HuH-7 (cell line): ENCODE measurements around the gene HDAC11.
"Not testable (repeated sequence)": the region's sequence is repeated elsewhere in the genome, so short reads cannot be mapped to it uniquely, and the experiment has no call there.

Source experiments
- DNase-seq: peaks from one replicate; pipeline ENCODE4 v3.0.0; 2011; ENCODE audit warnings: low spot score

Gene HDAC11

GRCh38 chr3:13507570-13508339, 27.6 kb downstream of the HDAC11 start:
- no peak for DNase-seq

GRCh38 chr3:13508496-13508895, 28.4 kb downstream of the HDAC11 start:
- DNase-seq = no peak

DNA sequence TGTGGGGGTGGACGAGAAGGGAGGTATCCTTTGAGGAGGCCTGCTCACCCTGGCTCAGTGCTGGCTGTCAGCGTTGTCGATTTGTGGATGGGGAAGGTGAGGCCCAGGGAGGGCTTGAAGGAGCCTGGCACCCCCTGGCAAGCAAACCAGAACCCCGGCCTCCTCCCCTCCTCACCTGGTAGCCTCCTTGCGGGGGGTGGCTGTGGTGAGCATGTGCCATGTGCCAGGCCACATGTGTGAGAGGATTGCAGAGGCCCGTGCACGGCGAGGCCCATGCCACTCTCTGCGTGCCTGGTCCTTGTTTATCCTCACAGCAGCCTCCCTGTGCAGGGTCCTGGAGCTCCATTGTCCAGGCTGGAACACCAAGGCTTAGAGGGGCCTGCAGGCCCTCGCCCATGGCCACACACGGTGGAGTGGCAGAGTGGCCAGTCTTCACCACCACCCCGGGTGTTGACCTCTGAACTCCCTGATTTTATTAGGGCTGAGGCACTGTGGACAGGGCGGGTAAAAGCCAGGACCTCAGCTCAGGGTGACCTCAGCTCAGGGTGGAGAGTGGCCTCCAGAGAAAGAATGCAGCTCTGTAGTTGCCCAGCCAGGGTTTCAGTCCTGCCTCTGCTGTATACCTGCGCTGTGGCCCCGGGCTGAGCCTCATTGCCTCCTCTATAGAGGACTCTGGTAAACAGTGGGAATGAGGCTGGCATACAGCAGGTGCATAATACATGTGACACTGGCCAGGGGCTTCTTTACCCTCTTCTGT, 29.1 kb downstream of the HDAC11 start:
- no peak for DNase-seq

GRCh38 chr3:13509816-13510192, 29.7 kb downstream of the HDAC11 start:
- DNase-seq = no peak

- no peak for DNase-seq
Observed at GRCh38 chr3:13512451-13512850, 32.3 kb downstream of the HDAC11 start.

DNA sequence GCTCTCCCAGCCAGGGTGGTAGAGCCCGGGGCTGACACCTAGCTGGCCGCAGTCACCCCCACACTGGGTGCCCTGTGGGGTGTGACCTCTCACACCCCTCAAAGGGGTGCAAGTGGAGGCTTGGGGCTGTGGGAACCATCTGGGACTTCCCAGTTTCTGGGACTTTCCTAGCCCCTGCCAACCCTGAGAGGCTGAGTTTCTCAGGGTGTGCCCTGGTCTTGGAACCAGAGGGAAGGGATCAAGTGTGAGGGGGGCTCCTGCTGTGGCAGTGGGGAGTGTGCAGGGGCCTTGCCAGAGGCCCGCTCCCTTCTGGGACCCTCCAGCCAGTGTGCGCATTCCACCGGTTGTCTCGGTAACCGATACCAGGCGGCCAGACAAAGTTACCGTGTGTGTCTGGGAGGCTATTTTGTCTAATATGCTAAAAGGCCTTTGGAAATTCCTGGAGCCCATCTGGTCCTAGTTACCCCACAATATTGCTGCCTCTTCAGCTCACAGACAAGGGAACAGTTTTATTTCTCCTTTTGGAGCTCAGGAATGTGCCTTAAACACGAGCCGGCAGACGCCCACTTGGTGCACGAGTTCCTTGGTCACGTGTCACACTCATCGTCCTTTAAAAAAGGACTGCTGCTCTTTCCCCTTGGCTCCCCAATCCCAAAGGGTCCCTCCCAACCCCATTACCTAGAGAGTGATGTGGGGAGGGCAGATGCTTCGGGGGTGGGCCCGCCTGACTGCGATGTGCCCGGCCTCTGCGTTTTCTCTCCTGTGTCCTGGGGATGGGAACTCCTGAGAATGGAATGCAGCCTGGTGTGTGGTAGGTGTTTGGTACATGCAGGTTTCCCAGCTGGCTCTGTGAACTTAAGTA, 33.2 kb downstream of the HDAC11 start:
- DNase-seq = no peak

DNA sequence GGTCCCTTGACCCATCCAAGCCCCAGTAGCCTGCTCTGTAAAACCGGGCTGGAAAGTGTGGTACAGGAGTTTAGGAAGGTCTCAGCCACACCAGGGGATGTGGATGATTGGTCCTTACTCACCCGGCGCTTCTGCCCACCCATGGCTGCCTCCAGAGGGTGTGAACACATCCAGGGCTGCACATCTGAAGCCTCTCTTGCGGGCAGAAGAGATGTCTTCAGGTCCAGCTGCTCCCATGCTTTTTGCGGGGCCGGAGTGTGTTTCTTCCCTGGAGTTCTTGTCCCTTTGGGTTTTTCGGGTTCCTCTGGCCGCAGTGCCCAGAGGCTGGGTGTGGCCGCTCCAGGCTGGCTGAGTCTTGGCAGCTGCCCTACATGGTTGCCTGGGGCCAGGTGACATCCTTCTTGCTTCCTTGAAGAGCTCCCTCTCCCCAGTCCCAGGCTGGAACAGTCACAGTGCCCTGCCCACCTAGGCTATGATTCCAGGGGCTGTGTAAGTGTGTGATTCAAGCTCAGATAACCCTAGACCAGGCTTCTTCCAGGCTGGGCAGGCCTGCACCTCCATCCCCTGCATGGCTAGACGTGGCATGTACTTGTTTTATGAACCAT, 33.9 kb downstream of the HDAC11 start:
- no peak for DNase-seq

GRCh38 chr3:13514639-13515435, 34.7 kb downstream of the HDAC11 start:
- DNase-seq = no peak

DNA sequence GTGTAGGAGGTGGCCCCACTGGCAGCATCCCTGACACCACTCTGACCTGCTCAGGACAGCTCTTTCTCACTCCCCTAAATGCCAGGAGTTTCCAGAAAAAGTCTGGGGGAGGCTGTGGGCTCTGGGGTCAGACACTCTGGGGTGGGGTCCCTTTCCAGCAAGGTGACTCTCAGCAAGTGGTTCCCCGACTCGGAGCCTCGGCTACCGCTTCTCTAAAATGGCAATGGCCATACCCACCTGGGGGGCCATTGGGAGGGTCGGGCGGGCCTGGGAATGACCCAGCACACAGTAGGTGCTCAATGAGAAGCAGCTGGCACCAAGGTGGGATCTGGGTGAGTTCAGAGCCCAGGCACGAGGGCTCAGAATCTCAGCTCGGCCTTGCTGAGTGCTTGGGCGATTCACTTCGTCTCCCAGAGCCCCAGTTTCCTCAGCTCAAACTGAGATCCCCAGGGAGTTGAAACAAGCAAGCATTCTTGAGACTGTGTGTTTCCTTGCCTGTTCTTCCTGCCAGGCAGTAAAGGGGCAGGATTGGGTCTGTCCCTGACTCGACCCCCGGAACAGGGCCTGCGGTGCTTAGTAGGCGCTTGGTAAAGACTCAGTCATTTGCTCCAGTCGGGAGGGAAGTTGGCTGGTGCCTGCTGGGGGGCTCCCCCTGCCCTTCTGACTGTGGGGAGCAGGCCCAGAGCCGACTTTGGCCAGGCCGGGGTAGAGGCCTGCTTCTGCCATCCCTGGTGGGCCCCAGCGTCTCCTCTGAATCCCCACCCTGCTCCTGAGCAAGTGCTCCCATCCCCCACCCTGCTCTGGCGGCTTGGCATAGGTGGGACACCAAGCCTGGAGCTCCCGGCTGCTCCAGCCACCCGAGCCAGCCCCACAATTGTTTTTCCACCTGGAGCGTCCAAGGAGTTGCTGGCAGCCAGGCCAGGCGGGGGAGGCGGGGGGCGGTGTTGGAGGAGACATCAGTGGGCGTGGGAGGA, 36.0 kb downstream of the HDAC11 start:
- DNase-seq = no peak

DNA sequence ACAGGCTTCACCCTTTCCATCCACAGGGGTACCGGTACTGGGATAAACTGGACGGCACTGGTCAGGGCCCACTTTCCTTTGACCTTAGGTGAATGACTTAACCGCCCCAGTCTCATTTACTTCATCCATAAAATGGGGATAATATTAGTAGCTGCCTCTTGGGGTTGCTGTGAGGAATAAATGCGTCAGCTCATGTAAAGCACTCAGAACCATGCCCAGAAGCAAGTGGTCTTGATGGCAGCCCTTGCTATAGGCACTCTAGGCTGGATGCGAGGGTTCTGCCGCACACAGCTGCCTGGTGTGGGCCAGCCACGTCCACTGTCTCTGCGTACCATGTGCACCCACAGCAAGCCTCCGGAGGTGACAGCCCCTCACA, 36.6 kb downstream of the HDAC11 start:
- DNase-seq = no peak

DNA sequence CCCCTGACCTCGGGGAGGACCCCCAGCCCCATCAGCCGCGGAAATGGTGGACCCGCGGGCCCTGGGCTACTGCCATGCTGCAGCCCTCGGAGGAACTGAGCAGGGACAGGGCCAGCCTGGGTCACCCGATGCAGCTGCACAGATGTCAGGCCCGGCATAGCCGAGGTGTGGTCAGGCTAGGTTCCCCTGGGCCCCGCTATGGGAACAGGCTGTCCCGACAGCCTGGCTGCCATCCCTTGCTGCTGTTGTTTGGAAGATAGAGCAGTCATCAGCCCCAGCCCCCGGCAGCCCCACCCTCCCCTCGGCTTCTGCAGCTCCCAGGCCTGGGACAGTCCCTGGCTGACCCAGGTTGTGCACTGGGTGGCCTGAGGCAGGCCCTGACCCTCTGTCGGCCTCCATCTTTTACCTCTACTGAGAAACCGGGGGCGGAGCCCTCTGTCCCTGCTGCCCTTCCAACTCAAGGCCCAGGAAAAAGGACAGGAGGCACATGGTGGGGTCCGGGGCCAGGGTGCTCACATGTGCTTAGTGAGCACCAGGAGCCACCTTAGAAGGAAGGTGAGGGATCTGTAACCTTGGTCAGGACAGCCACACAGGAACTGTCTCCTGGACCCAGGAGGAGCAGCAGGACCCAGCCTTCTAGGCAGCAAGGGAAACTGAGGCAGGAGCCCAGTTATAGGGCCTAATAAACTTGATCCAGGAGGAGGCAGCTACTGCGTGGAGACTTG, 37.3 kb downstream of the HDAC11 start:
- DNase-seq = no peak

DNA sequence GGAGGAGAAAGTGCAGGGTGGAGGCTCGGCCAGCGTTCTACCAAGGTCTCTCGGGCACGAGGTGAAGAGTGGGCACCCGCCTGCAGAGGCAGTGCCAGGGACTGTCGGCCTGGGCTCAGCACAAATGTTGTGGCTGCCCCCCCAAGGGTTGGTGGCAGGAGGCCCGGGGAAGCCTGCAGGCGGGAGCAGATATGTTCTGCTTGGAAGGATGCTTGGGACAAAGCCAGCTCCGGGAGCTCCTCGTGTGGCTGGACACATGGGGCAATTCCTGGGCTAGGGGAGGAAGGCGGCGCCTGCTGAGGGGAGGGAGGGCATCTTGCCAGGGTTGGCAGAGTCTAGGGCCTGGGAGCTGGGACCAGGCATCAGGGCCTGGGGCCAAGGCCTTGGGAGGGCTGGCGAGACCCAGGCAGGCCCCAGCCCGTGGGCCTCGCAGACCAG, 38.4 kb downstream of the HDAC11 start:
- no peak for DNase-seq

GRCh38 chr3:13519006-13519791, 39.1 kb downstream of the HDAC11 start:
- DNase-seq = no peak

DNA sequence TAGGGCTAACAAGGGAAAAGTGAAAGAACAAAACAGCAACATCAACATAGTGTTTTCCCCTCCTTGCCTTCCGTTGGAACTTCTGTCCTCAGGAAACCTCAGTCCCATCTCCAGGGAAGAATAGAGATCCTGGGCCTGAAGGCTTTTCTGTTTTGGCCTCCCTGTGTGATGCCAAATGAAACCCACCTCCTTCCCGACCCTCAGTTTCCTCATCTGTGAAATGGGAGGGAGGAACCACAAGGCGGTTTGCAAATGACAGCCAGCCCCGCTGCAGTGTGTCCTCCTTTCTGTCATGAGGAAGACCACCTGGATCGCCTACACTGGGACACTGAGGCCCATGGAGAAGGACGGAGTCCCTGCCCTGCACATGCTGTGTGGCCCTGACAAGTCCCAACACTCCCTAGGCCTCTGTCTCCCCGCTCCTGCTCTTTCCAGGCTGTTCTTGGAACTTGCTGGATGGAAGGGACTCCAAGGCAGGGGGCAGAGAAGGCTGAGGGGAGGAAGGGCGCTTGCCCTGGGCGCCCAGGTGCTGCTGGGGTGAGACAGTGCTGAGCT, 40.3 kb downstream of the HDAC11 start:
- no peak for DNase-seq

DNA sequence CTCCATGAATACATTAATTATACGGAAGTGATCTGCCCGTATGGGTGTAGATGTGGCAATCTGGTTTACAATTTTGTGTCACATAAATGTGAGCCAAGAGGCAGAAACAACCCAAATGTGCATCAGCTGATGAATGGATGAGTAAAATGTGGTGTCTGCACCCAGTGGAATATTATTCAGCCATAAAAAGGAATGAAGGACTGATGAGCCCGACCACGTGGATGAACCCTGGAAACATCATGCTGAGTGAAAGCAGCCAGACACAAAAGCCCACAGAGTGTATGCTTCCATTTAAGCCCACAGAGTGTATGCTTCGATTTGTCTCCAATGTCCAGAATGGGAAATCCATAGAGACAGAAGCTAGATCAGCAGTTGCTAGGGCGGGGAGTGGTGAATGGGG, 41.2 kb downstream of the HDAC11 start:
- no peak for DNase-seq

- not testable (repeated sequence) for DNase-seq
Observed at GRCh38 chr3:13521749-13522148, 41.6 kb downstream of the HDAC11 start.

DNA sequence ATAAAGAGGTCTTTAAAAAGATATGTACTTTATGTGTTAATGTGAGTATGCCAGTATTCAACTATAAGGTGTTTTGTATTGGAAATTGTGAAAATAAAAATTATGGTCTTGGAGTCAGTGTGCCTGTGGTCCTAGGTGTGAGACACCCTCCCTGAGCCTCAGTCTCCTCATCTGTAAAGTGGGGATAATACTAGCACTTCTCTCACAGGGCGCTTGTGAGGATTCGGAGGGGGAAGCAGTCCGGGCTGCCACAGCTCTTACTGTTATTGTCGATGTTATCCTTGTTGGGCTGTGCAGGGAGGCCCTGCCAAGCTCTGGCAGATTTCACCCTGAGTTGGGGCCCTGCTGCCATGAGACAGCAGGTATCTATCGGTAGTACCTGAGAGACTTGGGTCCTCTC, 42.1 kb downstream of the HDAC11 start:
- no peak for DNase-seq

GRCh38 chr3:13524979-13525669, 45.0 kb downstream of the HDAC11 start:
- no peak for DNase-seq
